AG04450 (cell line): ENCODE measurements around the gene TAF4B. TPM values are rescaled to one million over a fixed set of nuclear protein-coding genes. Genes with fewer than 3 reads are reported as not detected.
"Not testable (repeated sequence)": the region's sequence is repeated elsewhere in the genome, so short reads cannot be mapped to it uniquely, and the experiment has no call there.

Experiments used
- CTCF ChIA-PET: fragments of 300-600, 350-600 bp; formaldehyde crosslinking; extraction: SDS; loops from one replicate; lab custom pipeline; 2022; ENCODE audit warnings: antibody characterized with exemption, inconsistent platforms; lab: Charles Lee
- POLR2A ChIA-PET: fragments of 350-600 bp; formaldehyde crosslinking; extraction: SDS; loops from one replicate; lab custom pipeline; 2021; ENCODE audit warnings: antibody characterized with exemption, inconsistent platforms; lab: Yijun Ruan, JAX
- DNase-seq: peaks from one replicate; pipeline ENCODE4 v3.0.0-alpha.2; 2011; ENCODE audit warnings: low read depth, low spot score
- H3K27ac ChIP-seq: one replicate; pipeline ENCODE4 v1.5.1; 2012; ENCODE audit warnings: low read depth, low read length, control low read depth
- H3K27me3 ChIP-seq: one replicate; pipeline ENCODE4 v1.6.0; 2012; ENCODE audit warnings: low read length; ENCODE audit not compliant: control insufficient read depth, insufficient read depth
- H3K4me3 ChIP-seq: 2 replicates; pipeline ENCODE4 v1.5.1; 2011; ENCODE audit warnings: mild to moderate bottlenecking, low read depth, low read length, control low read depth
- H3K9me3 ChIP-seq: 2 replicates; pipeline ENCODE4 v1.5.1; 2012; ENCODE audit warnings: low read length; ENCODE audit not compliant: control insufficient read depth, insufficient read depth
- polyA plus RNA-seq: library from polyadenylated mRNA; depleted of rRNA; stranded (reverse); fragments of >200 nt; gene quantifications from 2 replicates; pipeline ENCODE4 v1.2.3, GENCODE V29; 2011
- TF ChIP-seq, protein P1 (sequence below): IDR thresholded peaks from 2 replicates; pipeline ENCODE4 v1.5.1; 2011; ENCODE audit warnings: low read depth, low read length, control low read depth, inconsistent platforms

TAF4B gene
- polyA plus RNA-seq, 1 experiment, result 0.40 TPM

DNA sequence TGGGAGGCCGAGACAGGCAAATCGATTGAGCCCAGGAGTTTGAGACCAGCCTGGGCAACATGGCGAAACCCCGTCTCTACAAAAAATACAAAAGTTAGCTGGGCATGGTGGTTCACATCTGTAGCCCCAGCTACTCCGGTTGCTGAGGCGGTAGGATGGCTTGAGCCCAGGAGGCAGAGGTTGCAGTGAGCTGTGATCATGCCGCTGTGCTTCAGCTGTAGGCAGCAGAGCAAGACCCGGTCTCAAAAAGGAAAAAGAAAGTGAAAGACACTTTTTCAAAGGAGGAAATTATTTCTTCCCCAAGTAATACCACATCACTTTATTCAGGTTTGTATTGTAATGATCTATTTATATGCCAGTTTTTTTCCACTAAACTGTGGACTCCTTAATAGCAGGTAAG is 35.7 kb upstream of the TAF4B start:
- DNase-seq, result no peak
- POLR2A ChIA-PET, result no interaction called here
- Histone ChIP-seq H3K4me3 (no peak overlapping the region), H3K9me3 (no peaks in the 10 kb centered on the region), H3K27ac (no peak overlapping the region), H3K27me3 (no peaks in the 10 kb centered on the region)
- CTCF ChIA-PET, result no interaction called here
- TF ChIP-seq, protein P1, sequence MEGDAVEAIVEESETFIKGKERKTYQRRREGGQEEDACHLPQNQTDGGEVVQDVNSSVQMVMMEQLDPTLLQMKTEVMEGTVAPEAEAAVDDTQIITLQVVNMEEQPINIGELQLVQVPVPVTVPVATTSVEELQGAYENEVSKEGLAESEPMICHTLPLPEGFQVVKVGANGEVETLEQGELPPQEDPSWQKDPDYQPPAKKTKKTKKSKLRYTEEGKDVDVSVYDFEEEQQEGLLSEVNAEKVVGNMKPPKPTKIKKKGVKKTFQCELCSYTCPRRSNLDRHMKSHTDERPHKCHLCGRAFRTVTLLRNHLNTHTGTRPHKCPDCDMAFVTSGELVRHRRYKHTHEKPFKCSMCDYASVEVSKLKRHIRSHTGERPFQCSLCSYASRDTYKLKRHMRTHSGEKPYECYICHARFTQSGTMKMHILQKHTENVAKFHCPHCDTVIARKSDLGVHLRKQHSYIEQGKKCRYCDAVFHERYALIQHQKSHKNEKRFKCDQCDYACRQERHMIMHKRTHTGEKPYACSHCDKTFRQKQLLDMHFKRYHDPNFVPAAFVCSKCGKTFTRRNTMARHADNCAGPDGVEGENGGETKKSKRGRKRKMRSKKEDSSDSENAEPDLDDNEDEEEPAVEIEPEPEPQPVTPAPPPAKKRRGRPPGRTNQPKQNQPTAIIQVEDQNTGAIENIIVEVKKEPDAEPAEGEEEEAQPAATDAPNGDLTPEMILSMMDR, result no peak

DNA sequence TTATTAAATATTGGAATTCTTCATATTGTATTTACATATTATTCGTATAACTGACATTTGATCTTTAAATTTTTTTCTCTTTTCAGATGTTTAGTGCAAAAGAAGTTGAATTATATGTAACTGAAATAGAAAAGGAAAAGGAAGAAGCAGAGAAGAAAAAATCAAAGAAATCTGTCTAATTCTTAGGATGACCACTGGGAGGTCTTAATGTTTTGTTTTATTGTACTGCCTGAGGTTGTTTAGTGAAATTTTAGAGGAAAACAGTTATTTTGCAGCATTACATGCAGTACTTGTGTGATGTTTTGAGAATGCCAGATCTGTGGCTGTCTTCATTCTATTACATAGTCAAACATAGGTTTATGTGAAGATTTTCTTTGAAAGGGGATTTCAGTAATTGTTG is 34.0 kb upstream of the TAF4B start:
- Histone ChIP-seq H3K9me3 (no peaks in the 10 kb centered on the region), H3K27me3 (no peaks in the 10 kb centered on the region), H3K4me3 (no peak overlapping the region), H3K27ac (no peak overlapping the region)
- TF ChIP-seq, protein P1, result no peak
- ChIA-PET POLR2A (no interaction called here), CTCF (no interaction called here)
- no peak for DNase-seq

DNA sequence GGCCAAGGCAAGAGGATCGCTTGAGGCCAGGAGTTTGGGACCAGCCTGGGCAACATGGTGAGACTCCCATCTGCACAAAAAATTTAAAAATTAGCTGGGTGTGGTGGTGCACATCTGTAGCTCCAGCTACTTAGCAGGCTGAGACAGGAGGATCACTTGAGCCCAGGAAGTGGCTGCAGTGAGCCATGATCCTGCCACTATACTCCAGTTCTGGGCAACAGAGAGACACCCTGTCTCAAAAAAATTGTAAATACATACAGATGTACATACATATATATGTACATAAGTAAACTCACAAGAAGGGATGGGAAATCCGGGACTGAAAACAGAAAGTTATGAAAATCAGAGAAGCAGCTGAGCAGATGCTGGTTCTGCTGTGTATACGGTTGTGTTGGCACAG is 29.6 kb upstream of the TAF4B start:
- no peak overlapping the region for H3K4me3 ChIP-seq
- H3K27ac ChIP-seq, result no peak overlapping the region
- TF ChIP-seq, protein P1, result no peak
- ChIA-PET CTCF (no interaction called here), POLR2A (no interaction called here)
- no peak for DNase-seq
- no peaks in the 10 kb centered on the region for H3K27me3 ChIP-seq
- no peaks in the 10 kb centered on the region for H3K9me3 ChIP-seq

DNA sequence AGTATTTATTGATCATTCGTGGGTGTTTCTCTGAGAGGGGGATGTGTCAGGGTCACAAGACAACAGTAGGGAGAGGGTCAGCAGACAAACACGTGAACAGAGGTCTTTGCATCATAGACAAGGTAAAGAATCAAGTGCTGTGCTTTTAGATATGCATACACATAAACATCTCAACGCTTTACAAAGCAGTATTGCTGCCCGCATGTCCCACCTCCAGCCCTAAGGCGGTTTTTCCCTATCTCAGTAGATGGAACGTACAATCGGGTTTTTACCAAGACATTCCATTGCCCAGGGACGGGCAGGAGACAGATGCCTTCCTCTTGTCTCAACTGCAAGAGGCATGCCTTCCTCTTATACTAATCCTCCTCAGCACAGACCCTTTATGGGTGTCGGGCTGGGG is 24.2 kb upstream of the TAF4B start:
- CTCF ChIA-PET, H3K27me3 ChIP-seq, H3K4me3 ChIP-seq, POLR2A ChIA-PET, H3K27ac ChIP-seq, DNase-seq, H3K9me3 ChIP-seq: not testable (repeated sequence)

DNA sequence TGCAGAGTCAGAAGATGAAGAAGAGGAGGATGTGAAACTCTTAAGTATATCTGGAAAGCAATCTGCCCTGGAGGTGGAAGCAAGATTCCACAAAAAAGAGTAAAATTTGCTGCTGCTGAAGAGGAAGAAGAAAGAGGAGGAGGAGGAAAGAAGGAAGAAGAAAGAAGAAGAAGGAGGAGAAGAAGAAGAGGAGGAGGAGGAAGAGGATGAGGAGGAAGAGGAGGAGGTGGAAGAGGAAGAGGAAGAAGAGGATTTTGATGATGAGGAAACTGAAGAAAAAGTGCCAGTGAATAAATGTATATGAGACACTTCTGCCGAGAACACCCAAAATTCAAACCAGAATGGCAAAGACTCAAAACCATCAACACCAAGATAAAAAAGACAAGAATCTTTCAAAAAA is 20.9 kb upstream of the TAF4B start:
- POLR2A ChIA-PET, result no interaction called here
- CTCF ChIA-PET, result no interaction called here
- Histone ChIP-seq H3K27ac (no peak overlapping the region), H3K9me3 (no peaks in the 10 kb centered on the region), H3K27me3 (no peaks in the 10 kb centered on the region), H3K4me3 (no peak overlapping the region)
- no peak for DNase-seq
- TF ChIP-seq, protein P1, result no peak

DNA sequence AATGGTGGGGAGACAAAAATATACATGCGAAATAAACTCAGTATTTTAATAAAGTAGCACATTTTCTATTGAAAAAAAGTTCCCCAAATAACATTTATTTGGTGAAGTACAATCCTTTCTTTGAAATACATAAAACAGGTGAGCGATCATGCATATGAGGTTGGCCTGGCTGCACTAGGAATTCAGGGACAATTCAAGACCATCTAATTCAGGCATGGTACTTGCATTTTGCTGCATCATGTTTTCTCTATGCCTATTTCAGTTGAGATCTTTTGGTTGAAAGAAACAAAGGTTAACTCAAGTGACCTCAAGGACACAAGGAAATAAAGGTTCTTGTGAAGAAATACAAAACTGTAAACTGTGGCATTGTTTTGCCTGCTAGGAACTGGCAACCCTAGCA is 19.8 kb upstream of the TAF4B start:
- Histone ChIP-seq H3K27me3 (no peaks in the 10 kb centered on the region), H3K9me3 (no peaks in the 10 kb centered on the region), H3K4me3 (no peak overlapping the region), H3K27ac (no peak overlapping the region)
- CTCF ChIA-PET, result no interaction called here
- DNase-seq, result no peak
- POLR2A ChIA-PET, result no interaction called here
- TF ChIP-seq, protein P1, result no peak
